ENCODE measurements around the gene KRTAP12-4.
"Not testable (repeated sequence)": the region's sequence is repeated elsewhere in the genome, so short reads cannot be mapped to it uniquely, and the experiment has no call there.

The KRTAP12-4 gene

DNA sequence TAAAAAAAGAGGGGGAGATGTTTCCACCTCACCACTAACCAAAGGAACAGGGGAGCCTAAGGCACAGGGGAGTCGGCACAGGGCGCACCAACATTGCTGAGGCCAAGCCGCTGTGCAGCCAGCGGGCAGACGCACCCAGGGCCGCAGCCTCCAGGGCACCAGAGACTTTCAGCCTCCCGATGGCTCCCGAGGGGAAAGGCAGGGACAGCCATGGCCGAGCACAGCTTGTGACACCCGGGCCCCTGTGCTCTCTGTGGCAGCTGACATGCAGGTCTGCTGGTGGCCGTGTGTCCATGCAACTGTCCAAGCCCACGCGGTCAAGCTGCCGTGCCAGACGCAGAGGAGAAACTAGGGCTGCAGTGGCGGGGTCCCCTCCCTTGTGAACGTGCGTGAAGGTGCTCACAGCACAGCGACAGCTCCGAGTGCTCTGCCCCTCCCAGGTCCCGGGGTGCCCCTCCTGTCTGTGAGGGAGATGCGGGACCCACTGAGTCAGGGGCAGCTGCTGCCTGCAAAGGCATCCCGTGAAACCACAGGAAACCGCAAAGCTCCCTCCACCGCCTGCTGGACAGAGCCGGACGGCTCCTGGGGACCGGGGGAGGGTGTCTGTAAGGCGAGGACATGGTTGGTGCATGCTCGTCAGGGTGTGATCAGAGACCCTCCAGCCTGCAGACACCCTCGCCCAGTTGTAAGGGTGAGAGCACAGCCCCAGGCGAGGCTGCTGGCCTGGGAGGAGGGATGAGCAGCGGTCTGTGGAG is 5.7 kb downstream of the KRTAP12-4 start:
- H3K79me2 ChIP-seq (ENCODE audit: insufficient read depth, low read length) = no peaks in the 10 kb centered on the region
- H3K9me3 ChIP-seq (ENCODE audit: low read length) = peaks cover 6% of the 10 kb centered on the region; the same call in 1 of the 2 replicates
- H3K36me3 ChIP-seq (ENCODE audit: insufficient read depth, low read length) = no peaks in the 10 kb centered on the region; the same call in 1 of the 2 replicates
- TF ChIP-seq, protein P1, sequence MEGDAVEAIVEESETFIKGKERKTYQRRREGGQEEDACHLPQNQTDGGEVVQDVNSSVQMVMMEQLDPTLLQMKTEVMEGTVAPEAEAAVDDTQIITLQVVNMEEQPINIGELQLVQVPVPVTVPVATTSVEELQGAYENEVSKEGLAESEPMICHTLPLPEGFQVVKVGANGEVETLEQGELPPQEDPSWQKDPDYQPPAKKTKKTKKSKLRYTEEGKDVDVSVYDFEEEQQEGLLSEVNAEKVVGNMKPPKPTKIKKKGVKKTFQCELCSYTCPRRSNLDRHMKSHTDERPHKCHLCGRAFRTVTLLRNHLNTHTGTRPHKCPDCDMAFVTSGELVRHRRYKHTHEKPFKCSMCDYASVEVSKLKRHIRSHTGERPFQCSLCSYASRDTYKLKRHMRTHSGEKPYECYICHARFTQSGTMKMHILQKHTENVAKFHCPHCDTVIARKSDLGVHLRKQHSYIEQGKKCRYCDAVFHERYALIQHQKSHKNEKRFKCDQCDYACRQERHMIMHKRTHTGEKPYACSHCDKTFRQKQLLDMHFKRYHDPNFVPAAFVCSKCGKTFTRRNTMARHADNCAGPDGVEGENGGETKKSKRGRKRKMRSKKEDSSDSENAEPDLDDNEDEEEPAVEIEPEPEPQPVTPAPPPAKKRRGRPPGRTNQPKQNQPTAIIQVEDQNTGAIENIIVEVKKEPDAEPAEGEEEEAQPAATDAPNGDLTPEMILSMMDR (IDR thresholded peaks at IDR 0.05; ENCODE audit: low read length) = no peak
- no peak for TF ChIP-seq EZH2 (IDR thresholded peaks at IDR 0.05; ENCODE audit: borderline replicate concordance, low read length)
- no peak overlapping the region for H3K9ac ChIP-seq (ENCODE audit: low read length)
- H3K4me2 ChIP-seq (ENCODE audit: low read length) = no peak overlapping the region
- no peaks in the 10 kb centered on the region for H4K20me1 ChIP-seq (ENCODE audit: insufficient read depth, low read length)
- no peak overlapping the region for H2AFZ ChIP-seq (ENCODE audit: low read length)
- no peaks in the 10 kb centered on the region for H3F3A ChIP-seq (ENCODE audit: insufficient read depth, low read length)
- no peaks in the 10 kb centered on the region for H3K27me3 ChIP-seq (ENCODE audit: insufficient read depth, low read length)
- no peak overlapping the region for H3K4me3 ChIP-seq (ENCODE audit: low read depth, low read length, poor library complexity, severe bottlenecking)
- no peaks in the 10 kb centered on the region for H3K9me2 ChIP-seq (ENCODE audit: low read depth, low read length)
- H3K27ac ChIP-seq (ENCODE audit: low read depth, low read length, poor library complexity, severe bottlenecking) = no peak overlapping the region
- no peaks in the 10 kb centered on the region for H3K4me1 ChIP-seq (ENCODE audit: insufficient read depth, low read length, severe bottlenecking)

GRCh38 chr21:44647222-44647552 is 7.3 kb downstream of the KRTAP12-4 start:
- no peak overlapping the region for H3K4me3 ChIP-seq (ENCODE audit: low read depth, low read length, poor library complexity, severe bottlenecking)
- no peaks in the 10 kb centered on the region for H3K36me3 ChIP-seq (ENCODE audit: insufficient read depth, low read length)
- H3K9me2 ChIP-seq (ENCODE audit: low read depth, low read length) = no peaks in the 10 kb centered on the region
- no peaks in the 10 kb centered on the region for H3K79me2 ChIP-seq (ENCODE audit: insufficient read depth, low read length)
- no peaks in the 10 kb centered on the region for H3F3A ChIP-seq (ENCODE audit: insufficient read depth, low read length)
- H3K9me3 ChIP-seq (ENCODE audit: low read length) = peaks cover 8% of the 10 kb centered on the region
- H3K4me1 ChIP-seq (ENCODE audit: insufficient read depth, low read length, severe bottlenecking) = no peaks in the 10 kb centered on the region
- no peaks in the 10 kb centered on the region for H3K27me3 ChIP-seq (ENCODE audit: insufficient read depth, low read length)
- H3K4me2 ChIP-seq (ENCODE audit: low read length) = no peak overlapping the region
- no peak overlapping the region for H3K27ac ChIP-seq (ENCODE audit: low read depth, low read length, poor library complexity, severe bottlenecking)
- no peaks in the 10 kb centered on the region for H4K20me1 ChIP-seq (ENCODE audit: insufficient read depth, low read length)
- no peak overlapping the region for H3K9ac ChIP-seq (ENCODE audit: low read length)
- TF ChIP-seq, protein P1 (IDR thresholded peaks at IDR 0.05; ENCODE audit: low read length) = no peak
- TF ChIP-seq EZH2 (IDR thresholded peaks at IDR 0.05; ENCODE audit: borderline replicate concordance, low read length) = no peak
- no peak overlapping the region for H2AFZ ChIP-seq (ENCODE audit: low read length)

DNA sequence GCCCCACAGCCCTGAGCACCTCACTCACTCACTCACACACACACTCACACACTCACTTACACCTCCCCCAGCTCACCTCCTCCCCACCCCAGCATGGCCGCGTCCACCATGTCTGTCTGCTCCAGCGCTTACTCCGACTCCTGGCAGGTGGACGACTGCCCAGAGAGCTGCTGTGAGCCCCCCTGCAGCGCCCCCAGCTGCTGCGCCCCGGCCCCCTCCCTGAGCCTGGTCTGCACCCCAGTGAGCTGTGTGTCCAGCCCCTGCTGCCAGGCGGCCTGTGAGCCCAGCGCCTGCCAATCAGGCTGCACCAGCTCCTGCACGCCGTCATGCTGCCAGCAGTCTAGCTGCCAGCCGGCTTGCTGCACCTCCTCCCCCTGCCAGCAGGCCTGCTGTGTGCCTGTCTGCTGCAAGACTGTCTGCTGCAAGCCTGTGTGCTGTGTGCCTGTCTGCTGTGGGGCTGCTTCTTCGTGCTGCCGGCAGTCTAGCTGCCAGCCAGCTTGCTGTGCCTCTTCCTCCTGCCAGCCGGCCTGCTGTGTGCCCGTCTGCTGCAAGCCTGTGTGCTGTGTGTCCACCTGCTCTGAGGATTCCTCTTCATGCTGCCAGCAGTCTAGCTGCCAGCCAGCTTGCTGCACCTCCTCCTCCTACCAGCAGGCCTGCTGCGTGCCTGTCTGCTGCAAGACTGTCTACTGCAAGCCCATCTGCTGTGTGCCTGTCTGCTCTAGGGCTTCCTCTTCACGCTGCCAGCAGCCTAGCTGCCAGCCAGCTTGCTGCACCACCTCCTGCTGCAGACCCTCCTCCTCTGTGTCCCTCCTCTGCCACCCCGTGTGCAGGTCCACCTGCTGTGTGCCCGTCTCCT is 7.9 kb downstream of the KRTAP12-4 start, which contains the start of gene KRTAP10-11:
KRTAP10-11 (plus strand) TSS at position 49 of the 856 bp plus-strand sequence; CDS start at position 94, 45 bp downstream.
- not testable (repeated sequence) for H3K4me1 ChIP-seq (ENCODE audit: insufficient read depth, low read length, severe bottlenecking); H3K79me2 ChIP-seq (ENCODE audit: insufficient read depth, low read length); H3K4me2 ChIP-seq (ENCODE audit: low read length); H3K9me3 ChIP-seq (ENCODE audit: low read length); H3K9ac ChIP-seq (ENCODE audit: low read length); H3K36me3 ChIP-seq (ENCODE audit: insufficient read depth, low read length); H3K27ac ChIP-seq (ENCODE audit: low read depth, low read length, poor library complexity, severe bottlenecking); H3K27me3 ChIP-seq (ENCODE audit: insufficient read depth, low read length); H2AFZ ChIP-seq (ENCODE audit: low read length); H3F3A ChIP-seq (ENCODE audit: insufficient read depth, low read length); H3K4me3 ChIP-seq (ENCODE audit: low read depth, low read length, poor library complexity, severe bottlenecking); H3K9me2 ChIP-seq (ENCODE audit: low read depth, low read length); H4K20me1 ChIP-seq (ENCODE audit: insufficient read depth, low read length)

Data from OCI-LY1 (cell line).